ENCODE data around the gene SIM1.

SIM1 gene

DNA sequence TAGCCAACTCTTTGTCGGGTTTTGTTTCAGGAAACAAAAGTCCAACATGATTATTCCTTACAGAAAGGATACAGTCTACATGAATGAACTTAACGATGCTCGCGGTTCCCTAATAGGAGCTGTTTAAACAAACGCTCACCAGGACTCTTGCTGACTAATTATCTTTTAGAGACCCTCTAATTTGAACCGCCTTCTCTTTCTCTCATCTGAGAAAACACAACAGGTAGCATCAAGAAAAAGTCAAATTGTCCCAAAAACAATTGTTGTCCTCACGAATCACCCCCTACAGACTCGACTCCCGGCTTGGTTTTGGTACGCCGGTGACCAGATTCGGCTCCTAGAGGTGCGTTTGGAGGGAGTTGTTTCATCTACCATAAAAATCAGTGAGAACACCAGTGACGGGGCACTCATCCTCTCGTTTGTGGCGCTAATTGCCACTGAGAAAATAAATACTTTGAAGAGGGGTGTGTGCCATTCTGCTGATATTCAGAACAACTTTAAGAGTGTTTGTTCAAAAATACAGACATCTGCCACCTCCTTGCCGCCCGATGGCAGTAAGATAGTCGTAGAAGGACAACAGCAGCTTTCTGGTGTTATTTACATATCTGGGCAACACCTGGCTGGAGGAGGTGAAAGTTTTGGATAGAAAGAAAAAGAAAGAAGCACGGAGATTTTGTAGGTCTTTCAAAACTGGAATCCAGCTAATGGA is 1.1 kb upstream of the SIM1 start:
- no peak for TF ChIP-seq POLR2A (IDR thresholded peaks at IDR 0.05; ENCODE audit: low read depth, low read length)
- DNase-seq (ENCODE audit: insufficient read length, low spot score) (no peak), FAIRE-seq (no peak)

DNA sequence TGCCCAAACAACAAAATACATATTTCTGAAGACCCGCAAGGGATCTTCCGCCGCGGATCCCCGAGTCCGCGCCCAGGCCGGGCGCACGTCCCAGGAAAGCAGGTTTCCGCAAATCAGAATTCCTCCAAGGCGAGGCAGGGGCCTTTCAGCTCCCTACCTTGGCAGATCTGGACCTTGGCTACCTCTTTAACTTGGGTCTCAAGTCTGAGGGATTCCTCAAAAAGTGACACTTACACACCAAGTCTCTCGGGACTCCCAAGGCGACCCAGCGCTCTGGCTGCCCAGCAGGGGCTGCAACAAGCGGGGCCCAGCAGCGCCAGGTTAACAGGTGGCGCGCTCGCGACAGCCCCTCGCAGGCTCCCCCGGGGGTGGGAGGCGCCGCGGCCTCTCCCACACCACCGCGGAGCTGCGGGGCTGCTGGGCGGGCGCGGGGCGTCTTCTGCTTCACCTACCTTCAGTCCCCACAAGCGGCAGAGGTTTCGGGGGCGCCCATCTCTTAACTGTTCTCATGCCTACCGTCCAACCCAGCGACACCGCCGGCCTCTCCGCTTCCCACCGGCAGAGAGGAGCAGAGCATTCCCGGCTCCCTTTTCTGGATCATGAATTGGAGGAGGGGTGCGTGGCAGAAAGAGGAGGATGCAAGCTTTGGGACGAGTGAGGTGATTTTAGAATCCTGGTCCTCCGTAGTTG is 414 bp downstream of the SIM1 start:
- TF ChIP-seq POLR2A (IDR thresholded peaks at IDR 0.05; ENCODE audit: low read depth, low read length): no peak
- DNase-seq (ENCODE audit: insufficient read length, low spot score): no peak

DNA sequence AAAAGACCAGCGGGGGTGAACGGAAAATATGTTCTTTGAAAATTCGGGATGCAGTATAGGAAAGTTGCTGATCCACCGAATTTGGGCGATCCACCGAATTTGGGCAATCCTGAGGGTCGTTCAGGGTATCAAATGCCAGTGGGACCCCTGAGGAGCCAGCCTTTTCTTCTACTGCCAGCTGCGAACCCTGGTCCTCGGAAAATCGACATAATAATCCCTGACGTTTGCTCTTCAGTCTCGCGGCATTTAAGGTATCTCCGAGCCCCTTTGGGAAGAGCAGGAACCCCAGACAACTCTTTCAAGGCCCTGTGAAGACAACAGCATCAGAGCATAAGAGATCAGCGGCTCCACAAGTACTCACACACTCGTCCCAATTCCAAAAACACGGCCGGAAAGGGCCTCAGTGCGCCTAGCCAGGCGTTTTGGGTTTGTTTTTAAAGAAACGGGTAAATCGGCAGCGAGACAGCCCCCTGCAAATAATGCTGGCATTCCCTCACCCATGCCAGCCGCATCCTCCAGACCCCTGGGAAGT is 1.0 kb downstream of the SIM1 start:
- FAIRE-seq (no peak), DNase-seq (ENCODE audit: insufficient read length, low spot score) (no peak)
- TF ChIP-seq POLR2A (IDR thresholded peaks at IDR 0.05; ENCODE audit: low read depth, low read length): no peak

More for the DNA sequence above, 414 bp downstream of the SIM1 start:
- FAIRE-seq: no peak

DNA sequence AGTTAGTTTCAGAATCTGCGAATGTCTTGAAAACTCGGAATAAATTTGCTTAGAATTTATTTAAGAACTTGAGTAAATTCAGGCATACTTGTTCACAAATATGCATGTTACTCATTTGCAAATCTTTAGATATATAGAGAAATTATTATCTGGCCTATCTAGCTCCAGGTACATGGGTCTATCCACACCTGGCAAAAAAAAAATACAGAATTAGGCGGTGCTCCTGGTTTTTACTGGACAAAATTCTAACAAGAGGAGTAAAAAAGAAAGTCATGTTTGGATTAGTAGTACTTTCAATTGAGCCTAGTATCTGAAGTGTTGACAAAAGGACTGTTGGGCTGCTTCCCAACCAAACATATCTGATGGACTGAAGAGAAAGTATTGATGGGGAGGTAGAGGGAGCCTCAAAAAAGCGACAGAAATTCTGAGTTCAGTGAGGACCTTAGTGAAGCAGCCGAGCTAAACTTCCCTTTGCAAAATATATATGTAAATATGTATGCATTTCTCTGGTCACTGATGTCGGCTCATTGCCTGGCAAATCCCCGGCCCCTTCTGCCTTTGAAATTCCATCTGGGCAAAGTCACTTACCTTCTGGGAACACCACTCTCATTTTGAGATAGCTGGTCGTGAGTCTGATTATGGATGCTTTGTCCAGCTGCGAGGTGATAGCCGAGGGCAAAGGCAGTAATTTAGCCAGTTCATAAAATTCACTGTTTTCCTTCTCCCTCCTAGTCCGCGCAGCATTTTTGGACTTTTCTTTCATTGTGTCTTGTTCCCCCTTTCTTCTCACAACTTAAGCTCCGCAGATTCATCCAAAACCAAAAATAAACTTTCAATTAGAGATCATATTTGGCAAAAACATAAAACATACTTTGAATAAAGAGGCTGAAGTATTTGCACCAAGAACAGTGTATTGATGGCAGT is 1.8 kb downstream of the SIM1 start:
- FAIRE-seq (no peak), DNase-seq (ENCODE audit: insufficient read length, low spot score) (no peak)
- TF ChIP-seq POLR2A (IDR thresholded peaks at IDR 0.05; ENCODE audit: low read depth, low read length): no peak

DNA sequence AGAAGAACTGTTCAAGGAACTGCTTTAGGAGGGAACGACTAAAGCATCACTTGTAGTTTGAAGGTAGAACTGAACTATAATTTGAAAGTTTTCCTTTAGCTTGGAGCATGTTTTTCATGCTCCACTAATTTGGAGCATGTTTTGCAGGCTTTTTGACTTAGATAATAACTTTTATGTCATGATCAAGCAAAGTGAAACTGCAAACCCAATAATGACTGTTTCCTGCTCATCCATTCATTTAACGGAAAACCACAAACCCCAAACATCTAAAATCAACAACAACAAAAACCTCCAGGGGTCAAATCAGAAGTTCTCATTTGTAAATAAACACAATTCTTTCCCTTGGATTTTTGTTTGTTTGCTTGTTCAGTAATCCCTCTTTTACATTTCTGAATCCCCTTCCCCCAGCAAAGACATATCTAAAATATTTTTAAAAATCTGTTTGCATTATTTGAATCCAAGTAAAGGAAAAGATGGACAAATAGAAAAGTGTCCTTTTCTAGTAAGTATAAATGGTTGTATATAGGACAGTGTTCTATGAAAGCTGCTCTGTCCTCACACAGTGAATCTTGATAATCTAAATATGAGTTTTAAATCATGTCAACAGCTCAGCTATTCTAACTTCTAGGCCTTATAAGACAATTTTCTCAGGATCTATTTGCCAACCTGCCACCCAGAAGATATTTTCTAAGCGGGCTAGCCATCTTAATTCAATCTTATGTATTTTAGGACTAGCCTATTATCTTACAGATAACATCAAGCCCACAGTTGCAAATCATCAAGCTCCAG is 2.6 kb downstream of the SIM1 start:
- DNase-seq (ENCODE audit: insufficient read length, low spot score): no peak
- FAIRE-seq: no peak
- no peak for TF ChIP-seq POLR2A (IDR thresholded peaks at IDR 0.05; ENCODE audit: low read depth, low read length)

DNA sequence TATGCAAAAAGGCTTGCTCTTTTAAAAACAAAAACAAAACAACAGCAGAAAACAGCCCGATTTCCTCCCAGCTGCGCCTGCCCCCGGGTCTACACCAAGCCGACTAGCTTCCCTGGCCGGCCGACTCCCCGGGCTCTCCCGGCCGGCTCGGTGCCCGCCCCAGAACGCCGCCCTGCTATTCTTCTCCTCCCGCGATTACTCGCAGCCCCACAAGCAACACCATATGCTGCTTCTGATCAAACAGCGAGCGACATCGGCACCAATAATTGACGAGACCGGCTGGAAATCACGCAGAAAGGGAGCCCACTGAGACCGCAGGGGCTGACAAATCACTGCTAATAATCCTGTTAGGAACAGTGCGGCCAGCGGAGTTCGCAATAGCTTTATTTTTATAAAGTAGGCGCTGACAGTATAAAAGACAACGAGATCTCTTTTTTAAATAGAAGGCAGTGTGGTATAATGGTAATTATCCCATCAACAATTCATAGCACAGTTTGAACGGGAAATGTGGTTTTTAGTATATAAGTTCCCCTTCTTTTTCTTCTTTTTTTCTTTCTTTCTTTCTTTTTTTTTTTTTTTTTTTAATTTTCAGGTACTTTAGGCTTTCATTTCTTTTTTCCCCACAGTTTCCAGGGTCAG is 3.3 kb downstream of the SIM1 start:
- DNase-seq (ENCODE audit: insufficient read length, low spot score) (peak; percentile 69), FAIRE-seq (peak; percentile 11)
- TF ChIP-seq POLR2A (IDR thresholded peaks at IDR 0.05; ENCODE audit: low read depth, low read length): no peak

DNA sequence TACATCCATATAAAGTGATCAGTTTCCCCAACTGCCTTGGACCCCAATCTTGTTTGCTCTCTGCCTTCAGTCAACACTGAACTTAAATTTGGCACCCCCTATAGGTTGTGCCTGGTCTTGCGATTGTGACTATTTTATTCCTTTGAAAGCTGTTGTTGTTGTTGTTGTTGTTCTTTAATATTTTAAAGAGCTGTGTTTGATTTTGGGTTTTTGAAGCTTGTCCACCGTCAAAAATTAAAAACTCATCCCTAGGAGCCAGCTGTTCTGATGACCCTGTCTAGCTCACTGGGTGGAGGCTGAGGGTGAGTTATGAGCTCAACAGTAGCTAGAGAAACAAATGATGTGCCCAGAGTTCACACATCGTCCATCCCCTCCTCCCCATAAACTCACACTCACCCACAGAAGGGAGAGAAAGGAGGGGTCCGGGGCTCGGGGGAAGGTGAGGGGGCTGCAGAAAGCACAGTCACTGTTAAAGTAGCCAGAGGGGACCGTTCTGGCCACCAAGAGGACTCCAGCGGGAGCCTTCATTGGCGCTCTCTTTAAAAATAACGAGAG is 4.0 kb downstream of the SIM1 start:
- FAIRE-seq (no peak), DNase-seq (ENCODE audit: insufficient read length, low spot score) (no peak)
- TF ChIP-seq POLR2A (IDR thresholded peaks at IDR 0.05; ENCODE audit: low read depth, low read length): no peak

DNA sequence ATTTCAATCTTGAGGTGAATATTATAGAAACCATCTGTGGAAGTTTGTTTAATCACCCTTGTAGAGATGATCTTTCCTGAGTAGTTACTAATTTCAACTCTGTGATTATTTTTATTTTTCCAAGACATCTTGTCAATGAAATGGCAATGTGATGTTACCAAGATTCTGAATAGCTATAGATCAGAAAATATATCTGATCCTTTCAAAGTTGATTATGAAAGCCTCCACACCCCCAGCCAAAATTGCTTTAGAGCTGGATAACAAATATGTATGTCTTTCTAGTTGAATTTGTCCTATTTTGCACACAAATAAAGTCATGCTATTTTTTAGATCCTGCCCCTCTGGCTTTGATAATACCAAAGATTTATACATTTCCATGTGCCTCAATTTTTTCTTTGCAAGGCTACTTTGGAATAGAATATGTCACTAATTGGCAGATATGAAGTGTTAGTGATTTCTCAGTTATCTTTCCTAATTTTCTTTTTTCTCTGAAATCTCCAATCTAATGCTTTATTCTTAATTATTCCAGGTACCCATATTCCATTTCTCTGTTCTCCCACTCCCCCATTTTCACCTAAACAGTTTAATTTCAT is 5.0 kb downstream of the SIM1 start:
- DNase-seq (ENCODE audit: insufficient read length, low spot score) (no peak), FAIRE-seq (no peak)
- no peak for TF ChIP-seq POLR2A (IDR thresholded peaks at IDR 0.05; ENCODE audit: low read depth, low read length)

DNA sequence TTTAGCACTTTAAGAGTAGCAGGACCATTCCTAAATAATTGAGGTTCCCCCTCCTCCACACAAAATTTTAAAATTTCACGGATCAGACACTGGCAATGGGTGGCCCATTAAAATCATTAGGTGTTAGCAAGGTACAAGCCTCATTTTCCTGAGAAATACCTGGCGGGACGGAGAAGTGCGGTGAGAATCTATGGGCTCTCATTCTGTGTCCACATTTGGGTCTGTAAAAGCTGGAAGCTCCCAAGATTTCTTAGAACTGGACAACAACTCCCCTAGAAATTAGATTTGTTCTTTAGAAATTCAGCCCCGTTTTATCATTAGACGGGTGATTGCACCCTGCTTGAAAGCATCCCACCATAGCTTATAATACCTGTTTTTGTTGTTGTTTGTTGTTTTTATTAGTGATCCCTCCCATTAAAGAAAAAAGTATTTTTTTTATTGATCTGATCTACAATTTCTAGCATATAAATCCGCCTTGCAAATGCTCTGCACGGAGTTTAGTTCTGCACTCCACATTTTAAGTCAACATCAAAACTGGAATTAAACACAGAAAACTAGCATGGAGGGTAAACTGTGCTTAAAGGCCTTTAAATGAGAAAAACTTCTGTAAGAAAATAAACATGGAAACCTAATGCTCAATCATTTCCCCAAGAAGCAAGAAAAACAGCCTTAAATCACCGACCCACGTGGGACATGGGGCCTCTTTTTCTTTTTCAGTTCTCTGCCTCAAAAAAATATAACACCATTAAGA is 5.7 kb downstream of the SIM1 start:
- DNase-seq (ENCODE audit: insufficient read length, low spot score) (no peak), FAIRE-seq (no peak)
- TF ChIP-seq POLR2A (IDR thresholded peaks at IDR 0.05; ENCODE audit: low read depth, low read length): no peak

DNA sequence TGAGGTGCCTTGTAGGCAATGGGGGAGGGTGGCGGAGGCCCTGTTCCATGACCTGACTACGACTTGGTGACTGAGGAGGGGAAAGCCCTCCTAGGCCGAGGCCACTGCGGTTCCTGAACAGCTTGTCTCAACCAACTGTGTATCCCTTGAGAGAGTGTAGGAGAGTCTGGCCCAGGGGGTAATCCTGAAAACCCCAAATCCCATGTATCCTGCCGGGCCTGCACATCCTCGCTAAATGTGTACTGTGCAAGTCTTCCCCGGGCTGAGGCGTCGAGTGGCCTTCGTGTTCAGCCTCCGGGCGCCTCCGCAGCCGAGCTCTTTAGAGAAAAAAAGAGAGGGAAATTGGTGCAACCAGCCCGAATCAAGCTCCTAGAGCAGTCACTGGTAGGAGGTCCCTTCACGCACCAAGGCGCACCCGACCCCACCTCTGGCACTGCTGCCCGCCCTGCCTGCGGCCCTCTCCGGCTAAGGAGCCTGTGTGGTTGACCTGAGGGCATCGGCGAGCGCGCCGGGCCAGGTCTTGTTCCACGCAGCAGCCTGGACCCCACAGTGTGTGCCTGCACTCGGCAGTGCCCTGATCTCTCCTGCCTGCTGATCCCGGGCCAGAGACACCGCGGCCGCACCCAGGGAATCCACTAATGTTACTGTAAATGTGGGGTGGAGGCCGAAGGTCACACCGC is 7.3 kb downstream of the SIM1 start:
- TF ChIP-seq POLR2A (IDR thresholded peaks at IDR 0.05; ENCODE audit: low read depth, low read length): no peak
- DNase-seq (ENCODE audit: insufficient read length, low spot score) (no peak), FAIRE-seq (no peak)

DNA sequence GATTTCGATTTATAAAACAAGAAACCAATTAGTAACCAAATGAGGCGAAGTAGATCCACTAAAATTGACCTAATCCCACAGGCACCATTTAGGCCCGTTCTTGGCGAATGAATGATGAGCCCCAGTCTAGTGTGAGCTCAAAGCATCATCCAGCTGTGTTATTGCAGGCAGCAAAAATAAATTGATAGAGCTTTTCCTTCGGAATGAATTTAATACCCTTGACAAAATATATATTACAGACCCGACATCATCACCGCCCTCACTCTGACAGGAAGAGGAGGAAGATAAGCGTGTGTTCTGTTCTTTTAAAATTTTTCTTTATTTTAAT is 7.8 kb downstream of the SIM1 start:
- DNase-seq (ENCODE audit: insufficient read length, low spot score): no peak
- FAIRE-seq: no peak
- TF ChIP-seq POLR2A (IDR thresholded peaks at IDR 0.05; ENCODE audit: low read depth, low read length): no peak
